ENCODE data around the gene MRNIP.

Gene MRNIP

GRCh38 chr5:179800071-179800695 lies 58.4 kb downstream of the MRNIP start:
- TF ChIP-seq CTCF (IDR thresholded peaks at IDR 0.05; ENCODE audit: low read depth, low read length, missing control alignments) = no peak
- H3K4me3 ChIP-seq (replicated peaks; ENCODE audit: low read depth, low read length) = no peak overlapping the region
- DNase-seq (ENCODE audit: extremely low read depth, low read depth) = no peak

- DNase-seq (ENCODE audit: extremely low read depth, low read depth) = no peak
- no peak overlapping the region for H3K4me3 ChIP-seq (replicated peaks; ENCODE audit: low read depth, low read length)
- no peak for TF ChIP-seq CTCF (IDR thresholded peaks at IDR 0.05; ENCODE audit: low read depth, low read length, missing control alignments)
These were observed 59.0 kb downstream of the MRNIP start for GRCh38 chr5:179799644-179799973.

- TF ChIP-seq CTCF (IDR thresholded peaks at IDR 0.05; ENCODE audit: low read depth, low read length, missing control alignments) = no peak
- no peak for DNase-seq (ENCODE audit: extremely low read depth, low read depth)
- H3K4me3 ChIP-seq (replicated peaks; ENCODE audit: low read depth, low read length) = no peak overlapping the region
These were observed 59.6 kb downstream of the MRNIP start for GRCh38 chr5:179798771-179799643.

GRCh38 chr5:179798144-179798770 lies 60.4 kb downstream of the MRNIP start:
- no peak for DNase-seq (ENCODE audit: extremely low read depth, low read depth)
- TF ChIP-seq CTCF (IDR thresholded peaks at IDR 0.05; ENCODE audit: low read depth, low read length, missing control alignments) = no peak

GRCh38 chr5:179797741-179798140 lies 60.9 kb downstream of the MRNIP start:
- H3K4me3 ChIP-seq (replicated peaks; ENCODE audit: low read depth, low read length) = no peak overlapping the region
- DNase-seq (ENCODE audit: extremely low read depth, low read depth) = no peak
- no peak for TF ChIP-seq CTCF (IDR thresholded peaks at IDR 0.05; ENCODE audit: low read depth, low read length, missing control alignments)

More at GRCh38 chr5:179798144-179798770, 60.4 kb downstream of the MRNIP start:
- H3K4me3 ChIP-seq (replicated peaks; ENCODE audit: low read depth, low read length) = no peak overlapping the region

GRCh38 chr5:179796877-179797608 lies 61.6 kb downstream of the MRNIP start:
- DNase-seq (ENCODE audit: extremely low read depth, low read depth) = no peak
- peak overlapping the region; percentile 41 for H3K4me3 ChIP-seq (replicated peaks; ENCODE audit: low read depth, low read length)
- no peak for TF ChIP-seq CTCF (IDR thresholded peaks at IDR 0.05; ENCODE audit: low read depth, low read length, missing control alignments)
